Bronchial epithelial cell (primary cell): ENCODE results near the gene GLYAT. TPM values are rescaled to one million over a fixed set of nuclear protein-coding genes. Genes with fewer than 3 reads are reported as not detected.
A peak's percentile ranks its signal among the peaks of the same experiment; 100 is the strongest.

ENCODE experiments used
- DNase-seq: peaks from one replicate; pipeline ENCODE4 v3.0.0-alpha.2; 2010; ENCODE audit warnings: low read depth
- FAIRE-seq: peaks from 2 replicates; lab custom pipeline; 2011; peaks lifted over from hg19 to GRCh38; lab: Jason Lieb, UNC
- H3K27me3 ChIP-seq: 2 replicates; pipeline ENCODE4 v1.5.1; 2011; ENCODE audit warnings: low read length; ENCODE audit not compliant: control insufficient read depth, insufficient read depth
- H3K36me3 ChIP-seq: 2 replicates; pipeline ENCODE4 v1.5.1; 2011; ENCODE audit warnings: low read length; ENCODE audit not compliant: control insufficient read depth, insufficient read depth
- H3K4me3 ChIP-seq: 2 replicates; pipeline ENCODE4 v1.5.1; 2011; ENCODE audit warnings: mild to moderate bottlenecking, low read depth, low read length, control low read depth
- CTCF ChIP-seq: IDR thresholded peaks from 2 replicates; pipeline ENCODE4 v1.5.1; 2011; ENCODE audit warnings: mild to moderate bottlenecking, moderate library complexity, low read length, control low read depth, inconsistent platforms; ENCODE audit not compliant: insufficient read depth, severe bottlenecking
- total RNA-seq: library from RNA; depleted of rRNA; stranded (reverse); fragments of >200 nt; gene quantifications from 2 replicates; pipeline ENCODE4 v1.2.1, GENCODE V29; 2014

Gene GLYAT
- total RNA-seq, 1 donor from 2014 or later = not detected

DNA sequence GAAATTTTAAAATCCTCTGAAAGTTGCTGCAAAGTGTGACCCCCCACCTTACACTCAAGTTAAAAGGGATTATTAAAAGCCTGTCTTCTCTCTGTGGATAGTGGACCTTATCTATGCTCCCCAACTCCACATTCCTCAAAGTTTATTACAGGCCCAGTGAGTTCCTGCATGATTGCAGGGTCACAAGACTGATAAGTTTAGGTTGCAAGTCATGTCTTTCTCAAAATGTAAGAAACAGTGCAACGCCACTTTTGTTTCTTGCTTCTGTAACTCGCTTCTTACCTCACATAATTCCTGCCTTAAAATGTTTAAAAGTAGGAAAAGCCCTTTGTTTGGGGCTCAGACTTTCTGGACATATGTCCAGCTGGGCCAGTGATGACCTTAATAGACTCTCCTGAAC is 38.4 kb upstream of the GLYAT start:
- Histone ChIP-seq H3K4me3 (no peak overlapping the region), H3K27me3 (no peaks in the 10 kb centered on the region), H3K36me3 (no peaks in the 10 kb centered on the region)
- no peak for TF ChIP-seq CTCF
- DNase-seq (no peak), FAIRE-seq (no peak)

DNA sequence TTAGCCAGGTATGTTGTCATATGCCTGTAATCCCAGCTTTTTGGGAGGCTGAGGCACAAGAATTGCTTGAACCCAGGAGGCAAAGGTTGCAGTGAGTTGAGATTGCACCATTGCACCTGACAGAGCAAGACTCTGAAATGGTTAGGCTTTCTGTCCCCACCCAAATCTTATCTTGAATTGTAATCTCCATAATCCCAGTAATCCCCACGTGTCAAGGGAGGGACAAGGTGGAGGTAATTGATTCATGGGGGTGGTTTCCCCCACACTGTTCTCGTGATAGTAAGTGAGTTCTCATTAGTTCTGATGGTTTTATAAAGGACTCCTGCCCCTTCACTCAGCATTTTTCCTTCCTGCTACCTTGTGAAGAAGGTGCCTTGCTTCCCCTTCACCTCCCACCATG is 37.6 kb upstream of the GLYAT start:
- no peak for FAIRE-seq
- H3K36me3 ChIP-seq = no peaks in the 10 kb centered on the region
- no peak for TF ChIP-seq CTCF
- H3K4me3 ChIP-seq = no peak overlapping the region
- DNase-seq = no peak
- no peaks in the 10 kb centered on the region for H3K27me3 ChIP-seq

- TF ChIP-seq CTCF = no peak
- FAIRE-seq (no peak), DNase-seq (no peak)
- Histone ChIP-seq H3K36me3 (no peaks in the 10 kb centered on the region), H3K4me3 (no peak overlapping the region), H3K27me3 (no peaks in the 10 kb centered on the region)
Observed at GRCh38 chr11:58768137-58768536, 36.4 kb upstream of the GLYAT start.

DNA sequence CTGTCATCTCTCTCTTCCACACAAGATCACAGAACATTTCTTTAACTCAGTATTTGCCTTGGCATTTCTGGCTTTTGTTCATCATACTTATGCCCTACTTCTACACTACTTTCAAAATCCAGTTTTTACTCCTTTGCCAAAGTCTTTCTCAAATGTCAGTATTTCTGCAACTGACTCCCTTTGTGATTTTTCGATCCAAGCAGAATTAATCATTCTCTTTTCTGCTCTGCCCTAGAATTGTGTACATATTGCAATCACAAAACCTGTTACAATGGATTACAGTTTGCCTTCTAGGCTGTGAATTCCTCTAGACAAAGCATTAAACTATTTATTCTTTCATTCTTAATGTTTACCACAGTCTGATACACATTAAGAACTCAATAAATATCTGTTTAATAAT is 33.3 kb upstream of the GLYAT start:
- DNase-seq (no peak), FAIRE-seq (peak; percentile 18)
- Histone ChIP-seq H3K4me3 (no peak overlapping the region), H3K36me3 (no peaks in the 10 kb centered on the region), H3K27me3 (no peaks in the 10 kb centered on the region)
- no peak for TF ChIP-seq CTCF

DNA sequence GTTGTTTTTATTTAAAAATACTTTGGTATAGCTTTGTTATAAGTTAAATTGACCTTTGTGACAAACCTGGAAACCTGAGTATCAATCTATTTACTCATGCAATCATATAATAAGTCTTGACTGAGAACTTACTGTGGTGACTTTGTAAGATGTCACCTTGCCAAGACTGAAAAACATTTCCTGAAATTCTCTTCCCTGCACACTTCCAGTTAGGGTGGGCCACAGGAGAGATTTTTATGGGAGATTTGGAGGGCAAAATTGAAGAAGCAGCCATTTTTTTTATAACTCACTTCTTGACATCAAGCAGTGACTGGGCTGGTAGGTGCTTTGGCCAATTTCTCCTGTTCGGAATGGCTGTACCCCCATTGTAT is 31.4 kb upstream of the GLYAT start:
- no peak for DNase-seq
- no peaks in the 10 kb centered on the region for H3K27me3 ChIP-seq
- no peaks in the 10 kb centered on the region for H3K36me3 ChIP-seq
- no peak overlapping the region for H3K4me3 ChIP-seq
- no peak for TF ChIP-seq CTCF
- FAIRE-seq = no peak
